CD4-positive, alpha-beta T cell (primary cell): ENCODE results near the gene EMSY. TPM values are rescaled to one million over a fixed set of nuclear protein-coding genes. Genes with fewer than 3 reads are reported as not detected.

Source experiments
- ATAC-seq: fragments of 200-7000 bp; cut with Tn5 transposase; one replicate; pipeline ENCODE4 v1.10.0; 2022; ENCODE audit warnings: mild to moderate bottlenecking; ENCODE audit not compliant: poor library complexity
- CTCF ChIA-PET: fragments of 350-600 bp; sonication (Branson Sonifier 250); formaldehyde crosslinking; loops from one replicate; lab custom pipeline; 2021; ENCODE audit warnings: antibody characterized with exemption, inconsistent platforms; lab: Charles Lee
- POLR2A ChIA-PET: fragments of 350-600 bp; sonication (Branson Sonifier 250); formaldehyde crosslinking; loops from one replicate; lab custom pipeline; 2021; ENCODE audit warnings: antibody characterized with exemption, inconsistent platforms; lab: Charles Lee
- DNase-seq, 14 experiments: peaks; one replicate each; pipeline ENCODE4 v3.0.0-alpha.2; 2013 to 2020; ENCODE audit warnings: mixed read lengths in 2 of 14
- H3K27ac ChIP-seq, 2 donors: one replicate each; pipeline versions ENCODE4 v1.5.1 to v1.7.0; 2013; ENCODE audit warnings: low read length in 2 of 2, low read depth in 1 of 2, mild to moderate bottlenecking in 1 of 2
- H3K27me3 ChIP-seq, 2 experiments: 1 replicate in 1 of 2; 2 replicates in 1 of 2; pipeline versions ENCODE4 v1.6.1 to v1.7.0; 2013; ENCODE audit warnings: low read length in 2 of 2, control low read depth in 1 of 2, mild to moderate bottlenecking in 1 of 2, moderate library complexity in 1 of 2; ENCODE audit not compliant: insufficient read depth in 2 of 2, control insufficient read depth in 1 of 2
- H3K36me3 ChIP-seq: one replicate; pipeline ENCODE4 v1.6.1; 2013; ENCODE audit warnings: low read length, control low read depth; ENCODE audit not compliant: insufficient read depth
- H3K4me1 ChIP-seq: one replicate; pipeline ENCODE4 v1.6.1; 2013; ENCODE audit warnings: low read length, control low read depth; ENCODE audit not compliant: insufficient read depth
- H3K4me3 ChIP-seq: one replicate; pipeline ENCODE4 v1.5.1; 2013; ENCODE audit warnings: mild to moderate bottlenecking, low read length, moderate library complexity
- H3K9me3 ChIP-seq, 2 experiments: 1 replicate in 1 of 2; 2 replicates in 1 of 2; pipeline versions ENCODE4 v1.6.1 to v1.7.0; 2013; ENCODE audit warnings: low read length in 2 of 2, mild to moderate bottlenecking in 2 of 2, control low read depth in 1 of 2, moderate library complexity in 1 of 2; ENCODE audit not compliant: control insufficient read depth in 1 of 2, insufficient read depth in 1 of 2
- H3K27ac Mint-ChIP-seq: one replicate; pipeline ENCODE4 v1.8.0; 2020; ENCODE audit warnings: mixed read lengths
- H3K27me3 Mint-ChIP-seq: one replicate; pipeline ENCODE4 v1.8.0; 2021; ENCODE audit warnings: mixed read lengths
- H3K36me3 Mint-ChIP-seq: one replicate; pipeline ENCODE4 v1.8.0; 2021; ENCODE audit warnings: low read depth, mixed read lengths
- H3K4me1 Mint-ChIP-seq: one replicate; pipeline ENCODE4 v1.8.0; 2021; ENCODE audit warnings: low read depth, mixed read lengths
- H3K4me3 Mint-ChIP-seq: one replicate; pipeline ENCODE4 v1.8.0; 2020; ENCODE audit warnings: mild to moderate bottlenecking, mixed read lengths
- H3K9me3 Mint-ChIP-seq: one replicate; pipeline ENCODE4 v1.8.0; 2020; ENCODE audit warnings: mixed read lengths
- CTCF ChIP-seq: fragments of 200-600 bp; IDR thresholded peaks from one replicate; pipeline ENCODE4 v1.8.0; 2022; ENCODE audit warnings: antibody characterized with exemption, mild to moderate bottlenecking
- intact Hi-C, 2 experiments: fragments of 100-400 bp; cut with DNase I in 1 of 2; cut with micrococcal nuclease in 1 of 2; formaldehyde crosslinking; loops; one replicate each; pipeline versions ENCODE4 v1.15.1 to v1.9.0; 2023 to 2025; cut with DNase I, micrococcal nuclease
- total RNA-seq, 174 experiments: library from RNA in 2 of 174; stranded (reverse) in 2 of 174; gene quantifications; one replicate each; pipeline ENCODE4 v1.2.3 and lab custom pipeline; 2021 to 2026

Gene EMSY
- total RNA-seq, 2 experiments from 2014 or later: 20.9 to 21.8 TPM

DNA sequence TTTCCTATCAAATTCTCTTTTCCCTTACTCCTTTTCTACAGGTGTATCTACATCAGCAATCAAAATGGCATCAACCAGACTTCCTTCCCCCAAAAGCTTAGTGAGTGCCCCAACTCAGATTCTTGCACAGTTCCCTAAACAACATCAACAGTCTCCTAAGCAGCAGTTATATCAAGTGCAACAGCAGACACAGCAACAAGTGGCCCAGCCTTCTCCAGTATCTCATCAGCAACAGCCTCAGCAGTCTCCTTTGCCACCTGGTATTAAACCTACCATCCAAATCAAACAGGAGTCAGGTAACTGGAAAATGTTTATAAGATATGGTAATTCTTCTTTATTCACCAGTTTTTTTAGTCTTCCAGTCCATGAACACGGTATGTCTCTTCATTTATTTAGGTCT lies 51.4 kb downstream of the EMSY start:
- no peaks in the 10 kb centered on the region for H3K9me3 Mint-ChIP-seq
- no peak overlapping the region for H3K4me3 Mint-ChIP-seq
- CTCF ChIA-PET: no interaction called here
- no peaks in the 10 kb centered on the region for H3K27me3 Mint-ChIP-seq
- H3K36me3 Mint-ChIP-seq: peaks cover 68% of the 10 kb centered on the region
- TF ChIP-seq CTCF: no peak
- Histone ChIP-seq H3K27ac (no peak overlapping the region), H3K27me3 (no peaks in the 10 kb centered on the region), H3K36me3 (peaks cover 45% of the 10 kb centered on the region), H3K4me3 (no peak overlapping the region), H3K4me1 (peaks cover 6% of the 10 kb centered on the region), H3K9me3 (peaks cover 0 to 3% of the 10 kb centered on the region in 2 experiments)
- ATAC-seq: no peak
- H3K4me1 Mint-ChIP-seq: no peaks in the 10 kb centered on the region
- POLR2A ChIA-PET: no interaction called here
- intact Hi-C loops: no loop called here
- DNase-seq: no peak
- H3K27ac Mint-ChIP-seq: peak overlapping the region; percentile 9

GRCh38 chr11:76501526-76502202 lies 56.8 kb downstream of the EMSY start:
- peaks cover 71% of the 10 kb centered on the region for H3K36me3 Mint-ChIP-seq
- Histone ChIP-seq H3K27ac (no peak overlapping the region), H3K9me3 (peaks cover 0 to 7% of the 10 kb centered on the region in 2 experiments), H3K36me3 (peaks cover 29% of the 10 kb centered on the region), H3K27me3 (no peaks in the 10 kb centered on the region), H3K4me1 (no peaks in the 10 kb centered on the region), H3K4me3 (no peak overlapping the region)
- H3K4me1 Mint-ChIP-seq: no peaks in the 10 kb centered on the region
- no peaks in the 10 kb centered on the region for H3K27me3 Mint-ChIP-seq
- ChIA-PET CTCF (no interaction called here), POLR2A (no interaction called here)
- no peak overlapping the region for H3K27ac Mint-ChIP-seq
- H3K9me3 Mint-ChIP-seq: peaks cover 3% of the 10 kb centered on the region
- intact Hi-C loops: no loop called here
- ATAC-seq: no peak
- no peak for DNase-seq
- TF ChIP-seq CTCF: no peak
- H3K4me3 Mint-ChIP-seq: no peak overlapping the region

DNA sequence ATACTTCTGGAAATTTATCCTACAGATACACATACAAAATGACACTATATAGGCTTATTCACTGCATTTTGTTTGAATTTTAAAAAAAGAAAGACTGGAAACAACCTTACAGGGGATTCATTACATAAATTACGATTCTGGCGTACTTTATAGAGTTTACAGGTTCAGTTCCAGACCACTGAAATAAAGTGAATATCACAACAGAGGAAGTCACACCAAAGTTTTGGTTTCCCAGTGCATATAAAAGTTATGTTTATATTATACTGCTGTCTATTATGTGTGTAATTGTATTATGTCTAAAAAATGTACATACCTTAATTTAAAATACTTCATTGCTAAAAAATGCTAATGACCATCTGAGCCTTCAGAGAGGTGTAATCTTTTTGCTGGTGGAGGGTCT lies 62.0 kb downstream of the EMSY start:
- ATAC-seq (no peak), DNase-seq (no peak)
- H3K4me3 ChIP-seq: no peak overlapping the region
- no peak overlapping the region for H3K4me3 Mint-ChIP-seq
- H3K27ac ChIP-seq: no peak overlapping the region
- no peak overlapping the region for H3K27ac Mint-ChIP-seq
- H3K9me3 Mint-ChIP-seq: no peaks in the 10 kb centered on the region
- H3K27me3 Mint-ChIP-seq: no peaks in the 10 kb centered on the region
- no peaks in the 10 kb centered on the region for H3K36me3 ChIP-seq
- TF ChIP-seq CTCF: no peak
- H3K9me3 ChIP-seq: no peaks in the 10 kb centered on the region
- no peaks in the 10 kb centered on the region for H3K27me3 ChIP-seq
- H3K4me1 ChIP-seq: no peaks in the 10 kb centered on the region
- H3K36me3 Mint-ChIP-seq: peaks cover 49% of the 10 kb centered on the region
- intact Hi-C loops: no loop called here
- ChIA-PET CTCF (no interaction called here), POLR2A (no interaction called here)
- H3K4me1 Mint-ChIP-seq: no peaks in the 10 kb centered on the region
